C4-2B (cell line): ENCODE measurements around the gene ZFYVE28.

ENCODE experiments used
- H3K27ac ChIP-seq: fragments of 450-650 bp; 2 replicates; pipeline ENCODE4 v1.5.1; 2017
- CTCF ChIP-seq: fragments of 450-650 bp; conservative IDR thresholded peaks from 2 replicates; pipeline ENCODE4 v1.5.1; 2017; ENCODE audit warnings: mild to moderate bottlenecking
- ZFX ChIP-seq: fragments of 450-650 bp; IDR thresholded peaks from 2 replicates; pipeline ENCODE4 v1.6.1; 2017

Gene ZFYVE28

GRCh38 chr4:2256156-2256731, 162.2 kb downstream of the ZFYVE28 start:
- H3K27ac ChIP-seq: no peak overlapping the region
- no peak for TF ChIP-seq CTCF
- no peak for TF ChIP-seq ZFX

- TF ChIP-seq ZFX (no peak), CTCF (no peak)
- no peak overlapping the region for H3K27ac ChIP-seq
Observed at GRCh38 chr4:2255501-2256155, 162.8 kb downstream of the ZFYVE28 start.

GRCh38 chr4:2254665-2255500, 163.6 kb downstream of the ZFYVE28 start:
- no peak overlapping the region for H3K27ac ChIP-seq
- TF ChIP-seq ZFX: no peak
- no peak for TF ChIP-seq CTCF

- TF ChIP-seq ZFX (no peak), CTCF (no peak)
- H3K27ac ChIP-seq: no peak overlapping the region
Observed at GRCh38 chr4:2253160-2254084, 165.0 kb downstream of the ZFYVE28 start.

- TF ChIP-seq CTCF: no peak
- no peak for TF ChIP-seq ZFX
- H3K27ac ChIP-seq: no peak overlapping the region
Observed at GRCh38 chr4:2252530-2253091, 165.8 kb downstream of the ZFYVE28 start.

- no peak for TF ChIP-seq ZFX
- TF ChIP-seq CTCF: no peak
- H3K27ac ChIP-seq: no peak overlapping the region
Observed at GRCh38 chr4:2251795-2252529, 166.5 kb downstream of the ZFYVE28 start.
